Measurements from ENCODE around the gene RASA3. TPM values are rescaled to one million over a fixed set of nuclear protein-coding genes. Genes with fewer than 3 reads are reported as not detected.
"Not testable (repeated sequence)": the region's sequence is repeated elsewhere in the genome, so short reads cannot be mapped to it uniquely, and the experiment has no call there.

Gene RASA3
- total RNA-seq, 1 donor from 2014 or later: 84.2 TPM

DNA sequence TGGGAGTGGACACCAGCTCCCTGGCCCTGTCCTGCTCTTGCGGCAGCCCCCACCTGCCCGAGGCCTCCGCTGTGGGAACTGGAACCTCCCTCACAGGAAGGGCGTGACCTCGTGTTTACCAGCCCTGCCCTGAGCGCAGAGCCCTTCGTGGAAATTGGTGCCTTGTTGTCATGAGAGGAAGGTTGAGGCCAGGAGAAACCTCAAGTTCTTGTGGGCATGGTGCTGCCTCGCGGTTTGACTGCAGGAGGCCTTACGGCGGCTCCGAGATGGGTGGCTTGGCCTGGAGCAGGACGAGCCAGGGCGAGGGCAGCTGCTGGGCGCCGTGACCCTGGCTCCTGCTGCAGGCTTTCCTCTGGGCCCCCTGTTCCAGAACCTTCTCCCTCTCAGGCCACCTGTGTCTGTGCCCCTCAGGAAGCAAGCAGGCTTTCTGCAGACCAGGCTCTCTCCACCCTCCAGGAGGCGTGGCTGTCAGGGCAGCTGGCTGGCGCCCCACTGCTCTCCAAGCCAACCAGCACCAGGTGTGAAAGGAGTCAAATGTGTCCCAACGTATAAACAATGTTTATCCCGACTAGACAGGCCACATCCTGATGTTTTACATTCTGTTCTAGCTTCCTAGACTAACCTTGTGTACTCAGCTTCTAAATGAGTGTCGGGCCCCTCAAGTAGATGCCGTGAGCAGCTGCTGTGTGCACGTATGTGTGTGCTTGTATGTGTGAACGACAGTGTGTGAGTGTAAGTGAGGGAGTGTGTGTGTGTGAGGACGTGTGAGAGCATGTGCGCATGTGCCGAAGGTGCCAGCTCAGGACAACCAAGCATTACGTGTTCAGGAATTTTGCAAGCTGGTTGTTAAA lies 10.4 kb upstream of the RASA3 start:
- intact Hi-C loops (cut with micrococcal nuclease): loop anchor here (1.0 to 2.0 kb wide), 2 partner anchors 14 to 84 kb away; no protein-coding TSS in a partner anchor

- intact Hi-C loops (cut with micrococcal nuclease): loop anchor here (1.0 to 2.0 kb wide), 2 partner anchors 13 to 85 kb away; no protein-coding TSS in a partner anchor
Observed at GRCh38 chr13:114142137-114142550, 9.7 kb upstream of the RASA3 start.

GRCh38 chr13:114141261-114141996 lies 9.0 kb upstream of the RASA3 start:
- intact Hi-C loops (cut with micrococcal nuclease): no loop called here

DNA sequence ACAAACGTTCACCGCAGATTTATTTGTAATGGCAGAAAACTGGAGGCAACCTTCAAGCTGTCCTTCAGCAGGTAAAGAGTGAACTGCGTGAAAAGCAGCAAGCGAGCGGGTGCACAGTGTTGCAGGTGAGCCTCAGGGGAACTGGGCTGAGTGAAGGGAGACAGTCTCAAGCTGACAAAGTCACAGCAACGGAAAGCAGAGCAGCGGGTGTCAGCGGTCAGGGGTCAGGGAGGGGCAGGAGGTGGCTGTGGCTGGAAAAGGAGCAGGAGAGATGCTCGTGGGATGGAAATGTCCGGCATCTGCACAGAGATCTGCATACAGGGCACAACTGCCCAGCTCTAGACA lies 8.5 kb upstream of the RASA3 start:
- intact Hi-C loops (cut with micrococcal nuclease): no loop called here

DNA sequence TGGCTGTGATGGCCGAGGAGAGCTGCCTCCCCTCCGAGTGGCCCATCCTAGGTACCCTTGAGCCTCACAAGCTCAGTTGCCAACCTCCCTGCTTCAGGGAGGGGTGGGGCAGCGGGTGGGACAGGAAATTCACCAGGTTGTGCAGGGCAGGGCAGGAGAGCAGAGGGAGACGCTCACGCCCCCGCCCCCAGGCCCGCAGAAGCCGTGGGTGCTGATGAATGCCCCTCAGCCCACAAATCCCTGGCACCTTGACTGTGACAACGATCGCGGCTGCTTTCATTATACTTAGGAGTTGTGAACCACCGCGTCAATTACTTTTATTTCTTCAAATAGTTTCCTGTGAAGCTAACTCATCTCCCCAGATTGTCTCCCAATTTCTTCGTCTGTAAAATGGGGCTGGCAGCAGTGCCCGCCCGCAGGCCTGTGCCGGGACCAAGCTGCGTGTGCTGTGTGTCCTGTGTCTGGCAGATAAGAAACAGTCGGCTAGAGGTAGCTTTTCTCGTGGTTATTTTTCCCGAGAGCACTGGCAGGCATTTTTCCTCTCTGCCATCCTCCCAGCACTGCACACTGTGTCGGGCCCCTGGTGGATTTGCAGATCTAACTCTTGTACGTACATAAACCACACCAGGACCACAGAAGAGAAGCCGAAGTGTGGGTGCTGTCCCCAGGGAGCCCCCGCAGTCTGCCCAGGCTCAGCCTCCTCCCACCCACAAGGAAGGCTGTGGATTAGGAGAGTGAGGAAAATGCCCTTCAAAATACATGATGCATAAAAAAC lies 7.9 kb upstream of the RASA3 start:
- intact Hi-C loops (cut with micrococcal nuclease): no loop called here

DNA sequence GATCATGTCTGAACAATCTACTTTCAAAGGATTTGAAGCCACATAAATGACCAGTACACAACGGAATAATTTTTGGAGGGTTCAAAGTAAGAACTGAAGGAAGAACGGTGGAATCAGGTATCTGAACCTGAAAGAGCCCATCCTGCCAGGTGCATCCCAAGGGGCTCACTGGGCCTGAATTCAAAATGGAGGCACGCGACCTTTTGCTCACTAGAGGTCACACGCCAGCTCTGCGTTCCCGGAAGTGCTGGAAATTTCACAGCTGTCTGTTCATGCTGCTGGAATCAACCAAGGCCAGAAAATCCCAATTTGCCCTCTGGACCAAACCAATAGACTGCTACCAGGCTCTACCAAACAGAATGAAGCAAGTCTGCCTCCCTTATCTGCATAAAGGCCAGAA lies 4.2 kb upstream of the RASA3 start:
- intact Hi-C loops (cut with micrococcal nuclease): no loop called here

DNA sequence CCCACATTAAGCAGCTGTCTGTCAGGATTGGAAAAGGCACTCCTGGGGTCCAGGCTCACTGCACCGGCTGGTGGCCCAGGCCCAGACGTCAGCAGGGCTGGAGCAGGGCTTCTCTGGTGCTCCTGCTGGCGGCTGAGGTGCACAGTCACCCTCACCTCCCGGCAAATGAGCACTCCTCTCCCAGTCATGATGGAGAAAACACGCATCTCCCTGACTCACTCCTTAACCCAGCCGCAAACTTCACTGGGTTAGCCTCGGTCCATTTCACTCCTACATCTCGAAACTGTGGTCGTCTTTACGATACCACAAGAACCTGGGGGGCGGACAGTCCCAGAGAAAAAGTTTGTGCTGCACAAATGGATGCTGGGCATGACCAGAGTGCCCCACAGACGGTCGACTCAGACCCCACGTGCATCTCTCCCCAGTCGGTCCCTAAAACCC lies 3.3 kb upstream of the RASA3 start:
- intact Hi-C loops (cut with micrococcal nuclease): no loop called here

GRCh38 chr13:114134944-114135610 lies 2.7 kb upstream of the RASA3 start:
- intact Hi-C loops (cut with micrococcal nuclease): no loop called here

DNA sequence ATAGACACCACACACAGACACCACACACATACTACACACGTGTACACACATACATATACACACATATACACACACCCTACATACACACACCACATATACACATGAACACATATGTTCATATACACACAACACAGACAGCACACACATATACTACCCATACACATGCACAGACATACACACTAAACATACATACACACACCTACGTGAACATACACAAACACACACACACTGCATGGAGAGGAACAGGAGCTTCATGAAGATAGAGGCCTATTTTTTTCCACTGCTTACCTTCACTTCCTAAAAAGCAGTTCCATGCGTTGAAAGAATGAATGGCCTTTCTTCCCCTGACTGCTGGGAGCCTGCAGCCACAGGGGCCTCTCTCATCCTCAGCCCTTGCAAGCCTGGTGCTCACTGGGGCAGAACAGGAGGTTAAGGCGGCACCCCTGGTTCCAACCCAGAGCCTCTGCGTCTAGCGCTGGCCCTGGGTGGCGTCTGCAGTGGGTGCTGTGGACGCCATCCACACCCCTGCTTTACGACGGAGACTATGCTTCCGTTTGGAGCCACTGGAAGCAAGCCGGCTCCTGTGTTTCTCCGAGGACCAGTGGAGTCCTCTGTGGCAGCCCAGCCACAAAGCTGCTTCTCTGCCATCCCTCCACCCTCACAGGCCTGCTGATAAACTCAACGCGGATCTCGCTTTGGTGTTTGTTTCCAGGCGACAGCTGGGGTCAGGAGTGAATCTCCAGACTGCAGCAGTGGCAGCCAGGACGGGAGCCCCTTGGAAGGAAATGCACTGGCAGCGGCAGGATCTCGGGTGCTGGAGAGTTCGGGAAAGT lies 1.9 kb upstream of the RASA3 start:
- intact Hi-C loops (cut with micrococcal nuclease): no loop called here

DNA sequence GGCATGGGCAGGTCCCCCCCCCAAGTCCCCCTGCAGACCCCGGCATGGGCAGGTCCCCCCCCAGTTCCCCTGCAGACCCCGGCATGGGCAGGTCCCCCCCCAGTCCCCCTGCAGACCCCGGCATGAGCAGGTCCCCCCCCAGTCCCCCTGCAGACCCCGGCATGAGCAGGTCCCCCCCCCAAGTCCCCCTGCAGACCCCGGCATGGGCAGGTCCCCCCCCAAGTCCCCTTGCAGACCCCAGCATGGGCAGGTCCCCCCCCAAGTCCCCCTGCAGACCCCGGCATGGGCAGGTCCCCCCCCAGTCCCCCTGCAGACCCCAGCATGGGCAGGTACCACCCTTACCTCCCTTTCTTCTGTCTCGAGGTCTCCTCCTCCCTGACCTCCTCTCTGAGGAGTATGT lies 1.1 kb upstream of the RASA3 start:
- intact Hi-C loops (cut with micrococcal nuclease): not testable (repeated sequence)

GRCh38 chr13:114133126-114133525 lies 703 bp upstream of the RASA3 start:
- intact Hi-C loops (cut with micrococcal nuclease): not testable (repeated sequence)

GRCh38 chr13:114131583-114132418 lies 622 bp downstream of the RASA3 start:
- intact Hi-C loops (cut with micrococcal nuclease): loop anchor here (1.0 kb wide), 1 partner anchor 16 kb away; no protein-coding TSS in a partner anchor

GRCh38 chr13:114130837-114131582 lies 1.4 kb downstream of the RASA3 start:
- intact Hi-C loops (cut with micrococcal nuclease): loop anchor here (1.0 kb wide), 1 partner anchor 17 kb away; no protein-coding TSS in a partner anchor

GRCh38 chr13:114130131-114130836 lies 2.1 kb downstream of the RASA3 start:
- intact Hi-C loops (cut with micrococcal nuclease): no loop called here

DNA sequence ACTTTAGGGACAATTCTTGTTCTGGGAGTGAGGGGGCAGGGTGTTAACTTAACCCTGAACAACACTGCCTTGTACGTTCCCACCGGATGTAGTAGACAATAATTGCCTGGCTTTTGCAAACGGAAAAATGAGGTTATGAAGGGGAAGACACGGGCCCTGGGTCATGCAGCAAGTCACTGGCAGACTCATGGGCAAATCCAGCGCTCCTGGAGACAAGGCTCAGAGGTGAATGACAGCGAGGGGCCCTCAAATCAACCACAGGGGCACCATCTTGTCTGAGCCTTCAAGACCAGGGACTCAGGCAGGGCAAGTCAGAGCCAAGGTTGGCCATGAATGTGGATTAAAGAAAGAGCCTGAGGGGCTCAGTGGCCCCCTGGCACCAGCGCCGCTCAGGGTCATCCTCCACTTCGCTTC lies 2.8 kb downstream of the RASA3 start:
- intact Hi-C loops (cut with micrococcal nuclease): loop anchor here (1.0 to 2.0 kb wide), 2 partner anchors 13 to 61 kb away; no protein-coding TSS in a partner anchor

DNA sequence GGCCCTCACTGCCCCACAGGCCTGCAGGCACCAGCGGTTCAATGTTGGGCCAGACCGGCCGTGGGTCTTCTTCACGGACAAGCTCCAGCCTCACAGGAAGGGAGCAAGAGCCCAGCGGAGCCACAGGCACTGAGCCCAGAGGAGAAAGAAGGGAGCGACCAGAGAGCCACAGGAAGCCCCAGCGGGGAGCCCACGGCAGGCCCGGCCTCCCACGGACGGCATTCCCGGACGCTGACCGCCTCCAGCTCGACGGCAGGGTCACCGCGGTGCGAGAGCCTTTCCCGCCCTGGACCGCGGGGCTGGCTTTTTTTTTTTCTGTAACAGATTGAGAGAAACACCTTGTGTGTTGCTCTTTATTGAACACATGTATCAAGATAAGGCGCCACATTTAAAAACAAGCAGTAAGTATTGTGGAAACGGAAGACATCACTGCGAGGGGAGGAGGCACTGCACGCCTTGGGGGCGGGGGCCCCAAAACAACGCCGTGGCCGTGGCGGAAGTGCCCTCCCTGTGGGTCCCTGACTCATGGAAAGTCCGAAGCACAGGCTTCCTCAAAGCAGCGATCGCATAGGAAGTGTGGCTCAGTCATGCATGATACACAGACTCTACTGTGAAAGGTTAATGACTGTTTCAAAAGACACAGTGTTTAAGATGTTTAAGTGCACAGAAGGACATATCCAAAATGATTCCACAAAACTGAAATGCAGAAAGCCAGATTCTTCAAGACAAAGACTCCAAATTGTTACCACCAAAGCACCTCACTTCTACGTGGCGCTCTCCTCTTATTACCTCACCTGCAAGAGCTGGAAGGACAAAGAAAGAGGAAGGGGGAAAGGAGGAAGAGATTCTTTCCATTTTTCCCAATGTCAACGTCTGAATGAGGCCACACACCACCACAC lies 3.5 kb downstream of the RASA3 start:
- intact Hi-C loops (cut with micrococcal nuclease): loop anchor here (1.0 to 2.0 kb wide), 2 partner anchors 13 to 60 kb away; no protein-coding TSS in a partner anchor

DNA sequence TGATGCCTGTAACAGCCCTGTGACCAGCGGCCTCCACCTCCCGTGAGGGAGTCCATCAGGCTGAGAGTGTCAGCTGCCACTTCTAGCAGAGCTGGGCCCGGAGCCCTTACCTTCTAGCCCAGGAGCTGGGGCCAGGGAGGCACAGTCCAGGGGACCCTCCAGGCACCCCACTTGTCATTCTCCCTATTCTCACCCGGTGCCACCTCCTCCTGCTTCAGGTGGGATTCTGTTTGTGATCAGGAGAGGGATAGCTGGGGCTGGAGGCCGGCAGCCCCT lies 4.1 kb downstream of the RASA3 start:
- intact Hi-C loops (cut with micrococcal nuclease): loop anchor here (2.0 kb wide), 1 partner anchor 59 kb away; no protein-coding TSS in a partner anchor

All from T-helper 2 cell treated with Interferon-gamma antibody and Interleukin-4, amounts not matched to agents 100 ng/mL and 5 ng/mL, for 36 hours (primary cell).